K562 (cell line): ENCODE measurements around the gene KLHL24. TPM values are rescaled to one million over a fixed set of nuclear protein-coding genes. Genes with fewer than 3 reads are reported as not detected.

Source experiments
- ATAC-seq: fragments of 200-7000 bp; cut with Tn5 transposase; 3 replicates; pipeline ENCODE4 v1.9.1; 2020; ENCODE audit warnings: moderate library complexity
- BruUV-seq: library from RNA; stranded (reverse); fragments of 400-500 nt; replicated peaks from 2 replicates; lab custom pipeline; 2021; lab: Mats Ljungman, UMichigan
- CTCF ChIA-PET: fragments of 300-600 bp; formaldehyde crosslinking; extraction: SDS; loops from one replicate; lab custom pipeline; 2021; ENCODE audit warnings: low intra/inter-chr PET ratio; lab: Yijun Ruan, JAX
- POLR2A ChIA-PET: fragments of 300-600, 350-650 bp; sonication (Branson Sonifier 250); formaldehyde crosslinking; extraction: SDS; loops from one replicate; lab custom pipeline; 2021; ENCODE audit warnings: antibody characterized with exemption, inconsistent platforms; lab: Yijun Ruan, JAX
- DNase-seq, 4 experiments: peaks; one replicate each; pipeline versions ENCODE4 v3.0.0 to v3.0.0-alpha.2; 2011 to 2018; ENCODE audit warnings: low spot score in 3 of 4, mixed read lengths in 3 of 4; ENCODE audit errors: extremely low read depth in 1 of 4
- FAIRE-seq: peaks from 2 replicates; lab custom pipeline; 2011; peaks lifted over from hg19 to GRCh38; lab: Jason Lieb, UNC
- H2AFZ ChIP-seq: 2 replicates; pipeline ENCODE4 v1.6.0; 2011; ENCODE audit warnings: low read depth, low read length, control low read depth, inconsistent platforms
- H3K27ac ChIP-seq: fragments of 200-600 bp; 3 replicates; pipeline ENCODE4 v1.8.0; 2011; ENCODE audit warnings: low read depth, mild to moderate bottlenecking, control low read depth, inconsistent platforms, low read length, moderate library complexity, mixed read lengths; ENCODE audit errors: extremely low read depth
- H3K27me3 ChIP-seq, 2 experiments: fragments of 300-600 bp in 1 of 2; 2 replicates in 1 of 2; 3 replicates in 1 of 2; pipeline versions ENCODE4 v1.6.0 to v1.8.0; 2011; ENCODE audit warnings: inconsistent platforms in 2 of 2, low read length in 2 of 2, mild to moderate bottlenecking in 1 of 2, mixed read lengths in 1 of 2, moderate library complexity in 1 of 2; ENCODE audit not compliant: control insufficient read depth in 2 of 2, insufficient read depth in 2 of 2
- H3K36me3 ChIP-seq: fragments of 300-600 bp; 3 replicates; pipeline ENCODE4 v1.8.0; 2011; ENCODE audit warnings: mild to moderate bottlenecking, low read length, inconsistent platforms; ENCODE audit not compliant: control insufficient read depth, insufficient read depth
- H3K4me1 ChIP-seq, 2 experiments: fragments of 200-600 bp in 1 of 2; replicated peaks in 1 of 2; 2 replicates in 1 of 2; 3 replicates in 1 of 2; pipeline versions ENCODE4 v1.5.1 to v1.8.0; 2011; ENCODE audit warnings: inconsistent platforms in 2 of 2, low read length in 2 of 2, mild to moderate bottlenecking in 1 of 2, mixed read lengths in 1 of 2, moderate library complexity in 1 of 2; ENCODE audit not compliant: control insufficient read depth in 2 of 2, insufficient read depth in 2 of 2
- H3K4me2 ChIP-seq: 2 replicates; pipeline ENCODE4 v1.6.1; 2011; ENCODE audit warnings: low read length, control low read depth, inconsistent platforms, mixed read lengths; ENCODE audit not compliant: insufficient read depth
- H3K4me3 ChIP-seq: fragments of 200-600 bp; sonication (generic), shearing (Covaris generic); 2 replicates; pipeline ENCODE4 v1.5.1; 2016; ENCODE audit warnings: control low read depth, inconsistent platforms
- H3K79me2 ChIP-seq: fragments of 200-600 bp; 3 replicates; pipeline ENCODE4 v1.8.0; 2011; ENCODE audit warnings: low read length, inconsistent platforms; ENCODE audit not compliant: control insufficient read depth, insufficient read depth
- H3K9ac ChIP-seq, 2 experiments: 2 replicates each; pipeline versions ENCODE4 v1.6.0 to v1.6.1; 2011; ENCODE audit warnings: low read depth in 2 of 2, low read length in 2 of 2, control low read depth in 1 of 2, inconsistent platforms in 1 of 2, mild to moderate bottlenecking in 1 of 2, mixed read lengths in 1 of 2; ENCODE audit not compliant: insufficient read depth in 1 of 2
- H3K9me1 ChIP-seq: one replicate; pipeline ENCODE4 v1.6.0; 2011; ENCODE audit warnings: inconsistent platforms, mild to moderate bottlenecking, low read length, moderate library complexity; ENCODE audit not compliant: control insufficient read depth, insufficient read depth
- H3K9me3 ChIP-seq: replicated peaks from 2 replicates; pipeline ENCODE4 v1.5.1; 2011; ENCODE audit warnings: low read depth, low read length, inconsistent platforms; ENCODE audit not compliant: control insufficient read depth, insufficient read depth
- H4K20me1 ChIP-seq: replicated peaks from 2 replicates; pipeline ENCODE4 v1.6.1; 2011; ENCODE audit warnings: low read length, inconsistent platforms, mixed read lengths; ENCODE audit not compliant: control insufficient read depth, insufficient read depth
- BCOR ChIP-seq: fragments of 450-650 bp; IDR thresholded peaks from 2 replicates; pipeline ENCODE4 v1.6.1; 2016
- CEBPB ChIP-seq: fragments of 450-650 bp; IDR thresholded peaks from 2 replicates; pipeline ENCODE4 v1.6.1; 2016; ENCODE audit warnings: missing genetic modification characterization, missing compliant biosample characterization
- MBD1 ChIP-seq: fragments of 250-450 bp; sonication (Bioruptor Pico); IDR thresholded peaks from 2 replicates; pipeline ENCODE4 v1.8.0; 2022; ENCODE audit warnings: inconsistent platforms
- SAFB ChIP-seq: fragments of 200-400 bp; formaldehyde crosslinking; IDR thresholded peaks from 2 replicates; pipeline ENCODE4 v1.6.1; 2017; ENCODE audit warnings: low read depth, low read length, borderline replicate concordance
- ZNF407 ChIP-seq: fragments of 450-650 bp; IDR thresholded peaks from 2 replicates; pipeline ENCODE4 v1.6.1; 2016; ENCODE audit warnings: low read depth
- WGBS: fragments of 100-300 bp; shearing (Covaris generic); methylation state at CpG from one replicate; pipeline ENCODE4 v1.1.6; 2016; ENCODE audit warnings: low coverage, mixed read lengths; ENCODE audit not compliant: insufficient coverage; ENCODE audit errors: missing lambda C conversion rate; 5-methylcytosine and 5-hydroxymethylcytosine counted together
- in situ Hi-C: fragments of 300-500 bp; cut with MboI; formaldehyde crosslinking; loops from 4 replicates; pipeline ENCODE4 v1.15.0; 2018; ENCODE audit warnings: inconsistent platforms, mixed read lengths
- intact Hi-C: fragments of 100-400 bp; cut with micrococcal nuclease; formaldehyde crosslinking; loops from 2 replicates; pipeline ENCODE4 v1.14.2; 2022
- polyA plus RNA-seq, 8 experiments: library from polyadenylated mRNA; depleted of rRNA in 4 of 8; stranded (reverse) in 5 of 8; unstranded in 3 of 8; fragments of >200 nt; fragmentation: Nextera tagmentation in 2 of 8; fragmentation: Illumina TruSeq in 1 of 8; extraction: Ambion mirVana in 2 of 8; extraction: Trizol in 1 of 8; gene quantifications; 2 replicates each; pipeline versions ENCODE4 v1.2.1 to v1.2.3, GENCODE V29; 2011 to 2014; ENCODE audit warnings: inconsistent platforms in 1 of 8, missing spikeins in 1 of 8
- total RNA-seq, 7 experiments: library from RNA; depleted of rRNA in 6 of 7; stranded (reverse); fragments of >200 nt in 6 of 7; fragmentation: Illumina TruSeq in 2 of 7; extraction: Trizol in 2 of 7; gene quantifications; 2 replicates each; pipeline versions ENCODE4 v1.2.1 to v1.2.3, GENCODE V29; 2011 to 2021; ENCODE audit warnings: low replicate concordance in 1 of 7

Gene KLHL24
- total and polyA plus RNA-seq, 9 of the 15 experiments (the other 6 are each of a cell fraction or from before 2014, with no cell fraction given): 3.3 to 21.2 (median 14.2) TPM

GRCh38 chr3:183634707-183635106, 716 bp upstream of the KLHL24 start:
- POLR2A ChIA-PET: interaction anchor here (1.1 to 1.3 kb wide), 2 partner anchors 13 to 44 kb away, joined by 3 read pairs; no protein-coding TSS in a partner anchor

More at GRCh38 chr3:183634707-183635106, 716 bp upstream of the KLHL24 start:
- peaks cover 11 to 18% of the 10 kb centered on the region in 2 experiments for H3K4me1 ChIP-seq
- no peak for FAIRE-seq
- H2AFZ ChIP-seq: peak overlapping the region; percentile 97
- H3K36me3 ChIP-seq: no peaks in the 10 kb centered on the region
- H3K79me2 ChIP-seq: peaks cover 23% of the 10 kb centered on the region; the same call in 2 of the 3 replicates
- peak overlapping the region; percentile 97; the same call in 1 of the 2 replicates for H3K4me3 ChIP-seq
- ATAC-seq: no peak
- 0 out of 2 replicates have a peak, but pooled peaks have one; percentile 9 for TF ChIP-seq MBD1 (CRISPR knock-in tag)
- TF ChIP-seq SAFB: no peak
- TF ChIP-seq ZNF407: 0 out of 2 replicates have a peak, but pooled peaks have one; percentile 31
- TF ChIP-seq BCOR: peak; percentile 41; the same call in 1 of the 2 replicates
- peak; percentile 78 for TF ChIP-seq CEBPB (tag)
- no peaks in the 10 kb centered on the region for H3K9me1 ChIP-seq
- in situ Hi-C loops (no loop called here), intact Hi-C loops (no loop called here)
- CTCF ChIA-PET: no interaction called here
- 64% methylated on average over 15 of the region's 16 CpGs for WGBS
- no peak for DNase-seq
- H4K20me1 ChIP-seq: no peaks in the 10 kb centered on the region
- no peaks in the 10 kb centered on the region for H3K27me3 ChIP-seq
- H3K4me2 ChIP-seq: peak overlapping the region; percentile 89
- BruUV-seq: no TSS peak
- peak overlapping the region; percentile 74 to 91; a peak in 3 of 4 replicates for H3K9ac ChIP-seq
- no peaks in the 10 kb centered on the region for H3K9me3 ChIP-seq
- H3K27ac ChIP-seq: peak overlapping the region; percentile 94
